Measurements from ENCODE around the gene HS2ST1. TPM values are rescaled to one million over a fixed set of nuclear protein-coding genes. Genes with fewer than 3 reads are reported as not detected.

HS2ST1 gene
- total and polyA plus RNA-seq, 10 of the 15 experiments (the other 5 are each of a cell fraction or from before 2014, with no cell fraction given) = 5.4 to 30.8 (median 18.6) TPM

- ATAC-seq (no peak), DNase-seq (ENCODE audit: low read depth, low spot score) (no peak), FAIRE-seq (no peak)
- H3K27ac ChIP-seq (ENCODE audit: control insufficient read depth, insufficient read depth) = peak overlapping the region; percentile 70; the same call in 1 of the 2 replicates
- no peak overlapping the region for H2AFZ ChIP-seq (ENCODE audit: control insufficient read depth, low read depth, low read length)
- peaks cover 40% of the 10 kb centered on the region for H3K79me2 ChIP-seq (ENCODE audit: control insufficient read depth, insufficient read depth, low read length)
- TF ChIP-seq NR2C2 (IDR thresholded peaks at IDR 0.05; ENCODE audit: borderline replicate concordance, control insufficient read depth, insufficient read length, low read depth) (no peak), HDAC6 (IDR thresholded peaks at IDR 0.05; ENCODE audit: unreplicated experiment) (no peak), ZNF622 (IDR thresholded peaks at IDR 0.05) (no peak), NKRF (conservative IDR thresholded peaks at IDR 0.05) (no peak), YBX1 (IDR thresholded peaks at IDR 0.05) (no peak), MXI1 (IDR thresholded peaks at IDR 0.05; ENCODE audit: low read depth, low read length) (no peak), CREM (IDR thresholded peaks at IDR 0.05; ENCODE audit: low read depth) (no peak), MEF2B (IDR thresholded peaks at IDR 0.05; ENCODE audit: partially characterized antibody, poor library complexity, severe bottlenecking) (no peak), ZNF592 (IDR thresholded peaks at IDR 0.05) (no peak), CBX3 (IDR thresholded peaks at IDR 0.05; ENCODE audit: borderline replicate concordance, low read depth) (no peak), JUNB (IDR thresholded peaks at IDR 0.05) (no peak), ETV6 (conservative IDR thresholded peaks at IDR 0.05 in 1 of 2, IDR thresholded peaks at IDR 0.05 in 1 of 2; ENCODE audit: borderline replicate concordance in 1 of 2, low read depth in 1 of 2) (no peak), SUPT20H (IDR thresholded peaks at IDR 0.05; ENCODE audit: borderline replicate concordance, control insufficient read depth, low read depth, low read length) (no peak), RBBP5 (conservative IDR thresholded peaks at IDR 0.05) (no peak), BMI1 (IDR thresholded peaks at IDR 0.05; ENCODE audit: borderline replicate concordance) (no peak), CHD2 (IDR thresholded peaks at IDR 0.05; ENCODE audit: borderline replicate concordance, low read depth, low read length) (no peak), CBFB (IDR thresholded peaks at IDR 0.05; ENCODE audit: low read depth) (no peak), SIN3A (IDR thresholded peaks at IDR 0.05; ENCODE audit: low read depth, low read length) (no peak), CBX5 (IDR thresholded peaks at IDR 0.05; ENCODE audit: low read depth) (no peak)
- H3K9me3 ChIP-seq (replicated peaks; ENCODE audit: control insufficient read depth, insufficient read depth, low read length) = peaks cover 9% of the 10 kb centered on the region
- H3K36me3 ChIP-seq (ENCODE audit: control insufficient read depth in 2 of 2, insufficient read depth in 2 of 2, low read length in 1 of 2) = no peaks in the 10 kb centered on the region
- no peaks in the 10 kb centered on the region for H3K27me3 ChIP-seq (replicated peaks in 1 of 2; ENCODE audit: control insufficient read depth in 2 of 2, insufficient read depth in 2 of 2, low read length in 1 of 2)
- in situ Hi-C loops (cut with MboI) = no loop called here
- no peak overlapping the region for H3K9ac ChIP-seq (ENCODE audit: control insufficient read depth, insufficient read depth, low read length)
- ChIA-PET POLR2A (interaction anchor here (1.2 to 1.4 kb wide), 2 partner anchors 10 to 147 kb away, joined by 4 read pairs; no protein-coding TSS in a partner anchor), CTCF (interaction anchor here (0.9 to 4.3 kb wide), 2 partner anchors 10 to 21 kb away, joined by 3 to 36 read pairs; no protein-coding TSS in a partner anchor), RAD21 (ENCODE audit: unreplicated experiment) (interaction anchor here (0.8 to 2.7 kb wide), 4 partner anchors 9 to 147 kb away, joined by 3 to 10 read pairs (median 4); no protein-coding TSS in a partner anchor), SMC1A (ENCODE audit: uncharacterized antibody, unreplicated experiment) (interaction anchor here (0.9 to 4.4 kb wide), 4 partner anchors 12 to 147 kb away, joined by 3 to 47 read pairs (median 4); no protein-coding TSS in a partner anchor)
- H3K4me3 ChIP-seq = no peak overlapping the region
- peaks cover 24% of the 10 kb centered on the region; the same call in 1 of the 2 replicates for H3K4me1 ChIP-seq (ENCODE audit: control insufficient read depth, insufficient read depth, low read length)
- intact Hi-C loops (cut with micrococcal nuclease; ENCODE audit: unreplicated experiment) = no loop called here
- no peaks in the 10 kb centered on the region for H4K20me1 ChIP-seq (ENCODE audit: control insufficient read depth, insufficient read depth)
- H3K4me2 ChIP-seq (ENCODE audit: control insufficient read depth, insufficient read depth) = peak overlapping the region; percentile 12; the same call in 1 of the 2 replicates
- no TSS peak for BruUV-seq (replicated peaks)
- 71% methylated on average over 2 of the region's 2 CpGs for WGBS (ENCODE audit: insufficient coverage, insufficient replicate concordance, low lambda C conversion rate, missing lambda C conversion rate)
These were observed 148.3 kb downstream of the HS2ST1 start for GRCh38 chr1:87062687-87063086.
